Stomach (tissue), 4 donors: ENCODE results near the gene VAPB.

Experiments used
- POLR2A ChIP-seq, 4 donors: fragments of 450-650 bp; IDR thresholded peaks; one replicate each; pipeline ENCODE4 v1.6.1; 2016; ENCODE audit warnings: antibody characterized with exemption in 4 of 4, control low read depth in 2 of 4, mild to moderate bottlenecking in 1 of 4, moderate library complexity in 1 of 4
- TF ChIP-seq, protein P1 (sequence below), 7 experiments: fragments of 450-650 bp in 4 of 7; fragments of 200-600 bp in 3 of 7; sonication (generic) in 3 of 7; IDR thresholded peaks; one replicate each; pipeline ENCODE4 v1.5.1; 2016 to 2019; ENCODE audit warnings: antibody characterized with exemption in 7 of 7, control low read depth in 2 of 7, mild to moderate bottlenecking in 1 of 7

DNA sequence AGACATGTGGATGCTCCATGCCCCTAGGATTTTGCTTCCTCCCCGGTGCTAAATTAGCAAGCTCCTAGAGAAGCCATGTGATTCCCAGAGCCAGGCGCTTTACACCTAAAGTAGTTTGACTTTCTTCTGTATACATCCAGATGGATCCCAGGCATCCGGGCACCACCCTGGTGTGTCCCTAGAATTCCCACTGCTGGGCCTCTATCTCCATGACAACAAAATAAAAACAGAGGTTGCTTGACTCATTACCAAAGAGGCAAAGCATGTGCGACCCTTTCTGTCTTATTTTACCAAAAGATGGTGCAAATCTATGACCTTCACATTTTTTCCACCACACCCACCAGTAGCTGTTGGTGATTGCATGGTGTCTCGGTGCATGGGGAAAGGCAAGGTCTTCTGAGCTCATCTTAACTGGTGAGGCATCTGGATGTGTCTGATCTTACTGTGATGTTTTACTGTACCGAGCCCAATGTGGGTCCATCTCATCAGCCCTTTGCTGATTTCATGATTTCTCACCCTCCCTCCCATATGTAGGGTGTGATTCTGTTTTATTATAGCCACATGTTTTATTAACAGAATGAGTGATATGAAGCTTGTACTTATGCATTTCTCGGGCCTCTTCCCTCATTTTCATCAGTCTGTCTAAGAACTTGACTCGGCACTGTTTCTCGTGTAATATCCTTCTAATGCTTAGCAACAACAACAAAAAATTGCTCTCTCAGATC, 27.4 kb upstream of the VAPB start:
- TF ChIP-seq, protein P1, sequence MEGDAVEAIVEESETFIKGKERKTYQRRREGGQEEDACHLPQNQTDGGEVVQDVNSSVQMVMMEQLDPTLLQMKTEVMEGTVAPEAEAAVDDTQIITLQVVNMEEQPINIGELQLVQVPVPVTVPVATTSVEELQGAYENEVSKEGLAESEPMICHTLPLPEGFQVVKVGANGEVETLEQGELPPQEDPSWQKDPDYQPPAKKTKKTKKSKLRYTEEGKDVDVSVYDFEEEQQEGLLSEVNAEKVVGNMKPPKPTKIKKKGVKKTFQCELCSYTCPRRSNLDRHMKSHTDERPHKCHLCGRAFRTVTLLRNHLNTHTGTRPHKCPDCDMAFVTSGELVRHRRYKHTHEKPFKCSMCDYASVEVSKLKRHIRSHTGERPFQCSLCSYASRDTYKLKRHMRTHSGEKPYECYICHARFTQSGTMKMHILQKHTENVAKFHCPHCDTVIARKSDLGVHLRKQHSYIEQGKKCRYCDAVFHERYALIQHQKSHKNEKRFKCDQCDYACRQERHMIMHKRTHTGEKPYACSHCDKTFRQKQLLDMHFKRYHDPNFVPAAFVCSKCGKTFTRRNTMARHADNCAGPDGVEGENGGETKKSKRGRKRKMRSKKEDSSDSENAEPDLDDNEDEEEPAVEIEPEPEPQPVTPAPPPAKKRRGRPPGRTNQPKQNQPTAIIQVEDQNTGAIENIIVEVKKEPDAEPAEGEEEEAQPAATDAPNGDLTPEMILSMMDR (IDR thresholded peaks at IDR 0.05), result no peak
- no peak for TF ChIP-seq POLR2A (IDR thresholded peaks at IDR 0.05)
